WTC11 (cell line): ENCODE measurements around the gene EXD3. TPM values are rescaled to one million over a fixed set of nuclear protein-coding genes. Genes with fewer than 3 reads are reported as not detected.

Experiments used
- ATAC-seq: fragments of 200-7000 bp; cut with Tn5 transposase; 2 replicates; pipeline ENCODE4 v1.10.0; 2021; ENCODE audit warnings: mild to moderate bottlenecking, moderate library complexity
- CTCF ChIA-PET: fragments of 300-600 bp; sonication (Branson Sonifier 250); formaldehyde crosslinking; loops from one replicate; lab custom pipeline; 2021; ENCODE audit warnings: antibody characterized with exemption; lab: Charles Lee
- POLR2A ChIA-PET: fragments of 350-600 bp; sonication (Branson Sonifier 250); formaldehyde crosslinking; loops from one replicate; lab custom pipeline; 2021; ENCODE audit warnings: antibody characterized with exemption; lab: Charles Lee
- DNase-seq: peaks from one replicate; pipeline ENCODE4 v3.0.0; 2021; ENCODE audit warnings: low spot score
- H3K27ac Mint-ChIP-seq: 2 replicates; pipeline ENCODE4 v1.8.0; 2021; ENCODE audit warnings: mixed read lengths
- H3K27me3 Mint-ChIP-seq: 2 replicates; pipeline ENCODE4 v1.8.0; 2021; ENCODE audit warnings: low read depth, mild to moderate bottlenecking, moderate library complexity, mixed read lengths
- H3K36me3 Mint-ChIP-seq: 2 replicates; pipeline ENCODE4 v1.8.0; 2021; ENCODE audit warnings: mixed read lengths
- H3K4me1 Mint-ChIP-seq: 2 replicates; pipeline ENCODE4 v1.8.0; 2022; ENCODE audit warnings: mixed read lengths
- H3K4me3 Mint-ChIP-seq: 2 replicates; pipeline ENCODE4 v1.8.0; 2021; ENCODE audit warnings: mild to moderate bottlenecking, moderate library complexity, mixed read lengths
- H3K9me3 Mint-ChIP-seq: 2 replicates; pipeline ENCODE4 v1.8.0; 2021; ENCODE audit warnings: mixed read lengths
- CBFB ChIP-seq: sonication (generic); formaldehyde crosslinking; IDR thresholded peaks from 2 replicates; pipeline ENCODE4 v1.8.1; 2022; ENCODE audit warnings: mild to moderate bottlenecking, low read depth, missing genetic modification reagents
- ESRRA ChIP-seq: sonication (generic); formaldehyde crosslinking; IDR thresholded peaks from 2 replicates; pipeline ENCODE4 v1.8.1; 2022; ENCODE audit warnings: mild to moderate bottlenecking, missing genetic modification reagents, borderline replicate concordance
- GRHL2 ChIP-seq: fragments of 250-450 bp; sonication (Bioruptor Pico); IDR thresholded peaks from 2 replicates; pipeline ENCODE4 v1.8.0; 2022; ENCODE audit warnings: mild to moderate bottlenecking, moderate library complexity; ENCODE audit not compliant: insufficient replicate concordance, severe bottlenecking
- MYBL2 ChIP-seq: sonication (generic); formaldehyde crosslinking; IDR thresholded peaks from 2 replicates; pipeline ENCODE4 v1.8.1; 2023; ENCODE audit warnings: mild to moderate bottlenecking, moderate library complexity, missing genetic modification reagents
- NFE2L1 ChIP-seq: sonication (generic); formaldehyde crosslinking; IDR thresholded peaks from 2 replicates; pipeline ENCODE4 v1.8.1; 2023; ENCODE audit warnings: missing genetic modification reagents
- SMAD3 ChIP-seq: sonication (generic); formaldehyde crosslinking; IDR thresholded peaks from 2 replicates; pipeline ENCODE4 v1.8.0; 2022; ENCODE audit warnings: missing genetic modification reagents, mild to moderate bottlenecking, borderline replicate concordance
- SP1 ChIP-seq: sonication (generic); formaldehyde crosslinking; conservative IDR thresholded peaks from 2 replicates; pipeline ENCODE4 v1.8.1; 2022; ENCODE audit warnings: missing genetic modification reagents
- TP53 ChIP-seq: sonication (generic); formaldehyde crosslinking; IDR thresholded peaks from 2 replicates; pipeline ENCODE4 v1.8.1; 2023; ENCODE audit warnings: mild to moderate bottlenecking, missing genetic modification reagents
- ZNF121 ChIP-seq: sonication (generic); formaldehyde crosslinking; IDR thresholded peaks from 2 replicates; pipeline ENCODE4 v1.8.0; 2023; ENCODE audit warnings: missing genetic modification reagents
- ZNF317 ChIP-seq: sonication (generic); formaldehyde crosslinking; IDR thresholded peaks from 2 replicates; pipeline ENCODE4 v1.8.1; 2023; ENCODE audit warnings: low read depth, mild to moderate bottlenecking, moderate library complexity, missing genetic modification reagents, borderline replicate concordance
- ZNF416 ChIP-seq: fragments of 250-450 bp; sonication (Bioruptor Pico); IDR thresholded peaks from 2 replicates; pipeline ENCODE4 v1.9.0; 2021; ENCODE audit warnings: mild to moderate bottlenecking, inconsistent platforms
- ZNF671 ChIP-seq: fragments of 250-450 bp; sonication (Bioruptor Pico); IDR thresholded peaks from 2 replicates; pipeline ENCODE4 v1.8.0; 2021; ENCODE audit warnings: mild to moderate bottlenecking
- total RNA-seq: library from RNA; stranded (reverse); gene quantifications from 3 replicates; pipeline ENCODE4 v1.2.3, GENCODE V29; 2021
- TF ChIP-seq, protein P1 (sequence below): sonication (generic); formaldehyde crosslinking; IDR thresholded peaks from 2 replicates; pipeline ENCODE4 v1.8.0; 2023; ENCODE audit warnings: missing genetic modification reagents, mild to moderate bottlenecking, borderline replicate concordance
- TF ChIP-seq, protein P2 (sequence below): fragments of 200-600 bp; IDR thresholded peaks from 2 replicates; pipeline ENCODE4 v1.8.0; 2022; ENCODE audit warnings: antibody characterized with exemption
- TF ChIP-seq, protein P3 (sequence below): sonication (generic); formaldehyde crosslinking; IDR thresholded peaks from 2 replicates; pipeline ENCODE4 v1.8.1; 2023; ENCODE audit warnings: mild to moderate bottlenecking, missing genetic modification reagents
- TF ChIP-seq, protein P4 (sequence below): sonication (generic); formaldehyde crosslinking; IDR thresholded peaks from 2 replicates; pipeline ENCODE4 v1.8.0; 2022; ENCODE audit warnings: mild to moderate bottlenecking, missing genetic modification reagents
- TF ChIP-seq, protein P5 (sequence below): sonication (generic); formaldehyde crosslinking; IDR thresholded peaks from 2 replicates; pipeline ENCODE4 v1.8.0; 2022; ENCODE audit warnings: mild to moderate bottlenecking, missing genetic modification reagents
- TF ChIP-seq, protein P6 (sequence below): sonication (generic); formaldehyde crosslinking; IDR thresholded peaks from 2 replicates; pipeline ENCODE4 v1.8.1; 2023; ENCODE audit warnings: mild to moderate bottlenecking, missing genetic modification reagents, borderline replicate concordance

EXD3 gene
- total RNA-seq, 1 experiment from 2014 or later: 21.2 TPM

DNA sequence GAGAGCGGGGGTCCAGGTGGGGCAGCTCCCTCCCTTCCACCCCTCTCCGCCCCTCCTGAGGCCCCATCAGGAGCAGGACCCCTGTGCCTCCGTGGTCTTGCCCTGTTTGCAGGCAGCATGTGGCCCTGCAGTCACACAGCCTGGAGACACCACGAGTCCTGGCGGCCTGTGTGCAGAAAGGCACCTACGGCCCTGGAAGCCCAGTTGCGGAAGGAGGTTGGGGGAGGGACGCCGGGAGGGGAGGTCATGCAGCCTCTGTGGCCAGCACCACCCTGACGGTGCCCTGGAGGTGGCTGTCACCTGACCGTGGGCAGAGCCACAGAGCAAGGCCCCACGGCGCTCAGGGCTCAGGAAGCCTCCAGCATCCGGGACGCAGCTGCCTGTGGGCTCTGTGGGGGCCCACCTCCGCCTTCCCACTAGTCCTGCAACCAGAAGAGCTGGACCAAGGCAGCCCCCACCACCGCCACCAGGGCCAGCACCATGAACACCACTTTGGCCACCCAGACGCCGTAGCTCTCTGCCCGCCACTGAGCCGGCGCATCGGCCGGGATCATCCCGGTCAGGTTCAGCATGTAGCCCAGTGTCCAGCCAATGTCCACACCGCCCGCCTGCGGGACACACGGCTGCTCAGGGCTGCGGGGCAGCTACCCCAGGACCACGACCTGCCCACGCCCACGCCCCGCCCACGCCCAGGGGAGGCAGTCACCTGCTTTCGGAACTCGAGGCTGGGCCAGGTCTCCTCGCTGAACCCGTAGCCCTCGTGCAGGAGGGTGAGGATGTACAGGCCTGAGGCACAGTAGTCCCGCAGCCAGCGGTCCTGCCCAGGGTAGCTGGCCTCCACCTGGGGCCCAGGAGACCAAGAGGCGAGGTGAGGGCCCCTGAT is 11.8 kb upstream of the EXD3 start:
- Mint-ChIP-seq H3K27me3 (no peaks in the 10 kb centered on the region), H3K4me3 (no peak overlapping the region), H3K4me1 (no peaks in the 10 kb centered on the region), H3K9me3 (no peaks in the 10 kb centered on the region), H3K27ac (no peak overlapping the region), H3K36me3 (no peaks in the 10 kb centered on the region)
- TF ChIP-seq GRHL2 (CRISPR knock-in tag): no peak
- TF ChIP-seq, protein P1, sequence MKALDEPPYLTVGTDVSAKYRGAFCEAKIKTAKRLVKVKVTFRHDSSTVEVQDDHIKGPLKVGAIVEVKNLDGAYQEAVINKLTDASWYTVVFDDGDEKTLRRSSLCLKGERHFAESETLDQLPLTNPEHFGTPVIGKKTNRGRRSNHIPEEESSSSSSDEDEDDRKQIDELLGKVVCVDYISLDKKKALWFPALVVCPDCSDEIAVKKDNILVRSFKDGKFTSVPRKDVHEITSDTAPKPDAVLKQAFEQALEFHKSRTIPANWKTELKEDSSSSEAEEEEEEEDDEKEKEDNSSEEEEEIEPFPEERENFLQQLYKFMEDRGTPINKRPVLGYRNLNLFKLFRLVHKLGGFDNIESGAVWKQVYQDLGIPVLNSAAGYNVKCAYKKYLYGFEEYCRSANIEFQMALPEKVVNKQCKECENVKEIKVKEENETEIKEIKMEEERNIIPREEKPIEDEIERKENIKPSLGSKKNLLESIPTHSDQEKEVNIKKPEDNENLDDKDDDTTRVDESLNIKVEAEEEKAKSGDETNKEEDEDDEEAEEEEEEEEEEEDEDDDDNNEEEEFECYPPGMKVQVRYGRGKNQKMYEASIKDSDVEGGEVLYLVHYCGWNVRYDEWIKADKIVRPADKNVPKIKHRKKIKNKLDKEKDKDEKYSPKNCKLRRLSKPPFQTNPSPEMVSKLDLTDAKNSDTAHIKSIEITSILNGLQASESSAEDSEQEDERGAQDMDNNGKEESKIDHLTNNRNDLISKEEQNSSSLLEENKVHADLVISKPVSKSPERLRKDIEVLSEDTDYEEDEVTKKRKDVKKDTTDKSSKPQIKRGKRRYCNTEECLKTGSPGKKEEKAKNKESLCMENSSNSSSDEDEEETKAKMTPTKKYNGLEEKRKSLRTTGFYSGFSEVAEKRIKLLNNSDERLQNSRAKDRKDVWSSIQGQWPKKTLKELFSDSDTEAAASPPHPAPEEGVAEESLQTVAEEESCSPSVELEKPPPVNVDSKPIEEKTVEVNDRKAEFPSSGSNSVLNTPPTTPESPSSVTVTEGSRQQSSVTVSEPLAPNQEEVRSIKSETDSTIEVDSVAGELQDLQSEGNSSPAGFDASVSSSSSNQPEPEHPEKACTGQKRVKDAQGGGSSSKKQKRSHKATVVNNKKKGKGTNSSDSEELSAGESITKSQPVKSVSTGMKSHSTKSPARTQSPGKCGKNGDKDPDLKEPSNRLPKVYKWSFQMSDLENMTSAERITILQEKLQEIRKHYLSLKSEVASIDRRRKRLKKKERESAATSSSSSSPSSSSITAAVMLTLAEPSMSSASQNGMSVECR (CRISPR knock-in tag): no peak
- TF ChIP-seq, protein P2, sequence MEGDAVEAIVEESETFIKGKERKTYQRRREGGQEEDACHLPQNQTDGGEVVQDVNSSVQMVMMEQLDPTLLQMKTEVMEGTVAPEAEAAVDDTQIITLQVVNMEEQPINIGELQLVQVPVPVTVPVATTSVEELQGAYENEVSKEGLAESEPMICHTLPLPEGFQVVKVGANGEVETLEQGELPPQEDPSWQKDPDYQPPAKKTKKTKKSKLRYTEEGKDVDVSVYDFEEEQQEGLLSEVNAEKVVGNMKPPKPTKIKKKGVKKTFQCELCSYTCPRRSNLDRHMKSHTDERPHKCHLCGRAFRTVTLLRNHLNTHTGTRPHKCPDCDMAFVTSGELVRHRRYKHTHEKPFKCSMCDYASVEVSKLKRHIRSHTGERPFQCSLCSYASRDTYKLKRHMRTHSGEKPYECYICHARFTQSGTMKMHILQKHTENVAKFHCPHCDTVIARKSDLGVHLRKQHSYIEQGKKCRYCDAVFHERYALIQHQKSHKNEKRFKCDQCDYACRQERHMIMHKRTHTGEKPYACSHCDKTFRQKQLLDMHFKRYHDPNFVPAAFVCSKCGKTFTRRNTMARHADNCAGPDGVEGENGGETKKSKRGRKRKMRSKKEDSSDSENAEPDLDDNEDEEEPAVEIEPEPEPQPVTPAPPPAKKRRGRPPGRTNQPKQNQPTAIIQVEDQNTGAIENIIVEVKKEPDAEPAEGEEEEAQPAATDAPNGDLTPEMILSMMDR: no peak
- TF ChIP-seq TP53 (CRISPR knock-in tag): no peak
- TF ChIP-seq CBFB (CRISPR knock-in tag): no peak
- no peak for TF ChIP-seq ESRRA
- no peak for TF ChIP-seq SMAD3 (CRISPR knock-in tag)
- TF ChIP-seq, protein P3, sequence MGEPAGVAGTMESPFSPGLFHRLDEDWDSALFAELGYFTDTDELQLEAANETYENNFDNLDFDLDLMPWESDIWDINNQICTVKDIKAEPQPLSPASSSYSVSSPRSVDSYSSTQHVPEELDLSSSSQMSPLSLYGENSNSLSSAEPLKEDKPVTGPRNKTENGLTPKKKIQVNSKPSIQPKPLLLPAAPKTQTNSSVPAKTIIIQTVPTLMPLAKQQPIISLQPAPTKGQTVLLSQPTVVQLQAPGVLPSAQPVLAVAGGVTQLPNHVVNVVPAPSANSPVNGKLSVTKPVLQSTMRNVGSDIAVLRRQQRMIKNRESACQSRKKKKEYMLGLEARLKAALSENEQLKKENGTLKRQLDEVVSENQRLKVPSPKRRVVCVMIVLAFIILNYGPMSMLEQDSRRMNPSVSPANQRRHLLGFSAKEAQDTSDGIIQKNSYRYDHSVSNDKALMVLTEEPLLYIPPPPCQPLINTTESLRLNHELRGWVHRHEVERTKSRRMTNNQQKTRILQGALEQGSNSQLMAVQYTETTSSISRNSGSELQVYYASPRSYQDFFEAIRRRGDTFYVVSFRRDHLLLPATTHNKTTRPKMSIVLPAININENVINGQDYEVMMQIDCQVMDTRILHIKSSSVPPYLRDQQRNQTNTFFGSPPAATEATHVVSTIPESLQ (CRISPR knock-in tag): no peak
- TF ChIP-seq, protein P4, sequence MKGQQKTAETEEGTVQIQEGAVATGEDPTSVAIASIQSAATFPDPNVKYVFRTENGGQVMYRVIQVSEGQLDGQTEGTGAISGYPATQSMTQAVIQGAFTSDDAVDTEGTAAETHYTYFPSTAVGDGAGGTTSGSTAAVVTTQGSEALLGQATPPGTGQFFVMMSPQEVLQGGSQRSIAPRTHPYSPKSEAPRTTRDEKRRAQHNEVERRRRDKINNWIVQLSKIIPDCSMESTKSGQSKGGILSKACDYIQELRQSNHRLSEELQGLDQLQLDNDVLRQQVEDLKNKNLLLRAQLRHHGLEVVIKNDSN (CRISPR knock-in tag): no peak
- TF ChIP-seq, protein P5, sequence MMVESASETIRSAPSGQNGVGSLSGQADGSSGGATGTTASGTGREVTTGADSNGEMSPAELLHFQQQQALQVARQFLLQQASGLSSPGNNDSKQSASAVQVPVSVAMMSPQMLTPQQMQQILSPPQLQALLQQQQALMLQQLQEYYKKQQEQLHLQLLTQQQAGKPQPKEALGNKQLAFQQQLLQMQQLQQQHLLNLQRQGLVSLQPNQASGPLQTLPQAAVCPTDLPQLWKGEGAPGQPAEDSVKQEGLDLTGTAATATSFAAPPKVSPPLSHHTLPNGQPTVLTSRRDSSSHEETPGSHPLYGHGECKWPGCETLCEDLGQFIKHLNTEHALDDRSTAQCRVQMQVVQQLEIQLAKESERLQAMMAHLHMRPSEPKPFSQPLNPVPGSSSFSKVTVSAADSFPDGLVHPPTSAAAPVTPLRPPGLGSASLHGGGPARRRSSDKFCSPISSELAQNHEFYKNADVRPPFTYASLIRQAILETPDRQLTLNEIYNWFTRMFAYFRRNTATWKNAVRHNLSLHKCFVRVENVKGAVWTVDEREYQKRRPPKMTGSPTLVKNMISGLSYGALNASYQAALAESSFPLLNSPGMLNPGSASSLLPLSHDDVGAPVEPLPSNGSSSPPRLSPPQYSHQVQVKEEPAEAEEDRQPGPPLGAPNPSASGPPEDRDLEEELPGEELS (CRISPR knock-in tag): no peak
- TF ChIP-seq SP1 (CRISPR knock-in tag): no peak
- TF ChIP-seq MYBL2 (CRISPR knock-in tag): no peak
- TF ChIP-seq ZNF121: no peak
- no peak for TF ChIP-seq ZNF416 (CRISPR knock-in tag)
- TF ChIP-seq ZNF317 (CRISPR knock-in tag): no peak
- TF ChIP-seq ZNF671 (CRISPR knock-in tag): no peak
- TF ChIP-seq, protein P6, sequence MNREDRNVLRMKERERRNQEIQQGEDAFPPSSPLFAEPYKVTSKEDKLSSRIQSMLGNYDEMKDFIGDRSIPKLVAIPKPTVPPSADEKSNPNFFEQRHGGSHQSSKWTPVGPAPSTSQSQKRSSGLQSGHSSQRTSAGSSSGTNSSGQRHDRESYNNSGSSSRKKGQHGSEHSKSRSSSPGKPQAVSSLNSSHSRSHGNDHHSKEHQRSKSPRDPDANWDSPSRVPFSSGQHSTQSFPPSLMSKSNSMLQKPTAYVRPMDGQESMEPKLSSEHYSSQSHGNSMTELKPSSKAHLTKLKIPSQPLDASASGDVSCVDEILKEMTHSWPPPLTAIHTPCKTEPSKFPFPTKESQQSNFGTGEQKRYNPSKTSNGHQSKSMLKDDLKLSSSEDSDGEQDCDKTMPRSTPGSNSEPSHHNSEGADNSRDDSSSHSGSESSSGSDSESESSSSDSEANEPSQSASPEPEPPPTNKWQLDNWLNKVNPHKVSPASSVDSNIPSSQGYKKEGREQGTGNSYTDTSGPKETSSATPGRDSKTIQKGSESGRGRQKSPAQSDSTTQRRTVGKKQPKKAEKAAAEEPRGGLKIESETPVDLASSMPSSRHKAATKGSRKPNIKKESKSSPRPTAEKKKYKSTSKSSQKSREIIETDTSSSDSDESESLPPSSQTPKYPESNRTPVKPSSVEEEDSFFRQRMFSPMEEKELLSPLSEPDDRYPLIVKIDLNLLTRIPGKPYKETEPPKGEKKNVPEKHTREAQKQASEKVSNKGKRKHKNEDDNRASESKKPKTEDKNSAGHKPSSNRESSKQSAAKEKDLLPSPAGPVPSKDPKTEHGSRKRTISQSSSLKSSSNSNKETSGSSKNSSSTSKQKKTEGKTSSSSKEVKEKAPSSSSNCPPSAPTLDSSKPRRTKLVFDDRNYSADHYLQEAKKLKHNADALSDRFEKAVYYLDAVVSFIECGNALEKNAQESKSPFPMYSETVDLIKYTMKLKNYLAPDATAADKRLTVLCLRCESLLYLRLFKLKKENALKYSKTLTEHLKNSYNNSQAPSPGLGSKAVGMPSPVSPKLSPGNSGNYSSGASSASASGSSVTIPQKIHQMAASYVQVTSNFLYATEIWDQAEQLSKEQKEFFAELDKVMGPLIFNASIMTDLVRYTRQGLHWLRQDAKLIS (CRISPR knock-in tag): no peak
- TF ChIP-seq NFE2L1 (CRISPR knock-in tag): no peak
- ATAC-seq: no peak
- no peak for DNase-seq
- ChIA-PET POLR2A (no interaction called here), CTCF (interaction anchor here (1.0 to 1.6 kb wide), 3 partner anchors 12 to 75 kb away, joined by 3 to 6 read pairs (median 3); partner anchors contain the start of gene EXD3)
